Stimulated activated CD8-positive, alpha-beta memory T cell treated with anti-CD3 and anti-CD28 coated beads, Interleukin-4, amount 100 ng/mL, for 48 hours (primary cell): ENCODE results near the gene CLDN15.

ENCODE experiments used
- DNase-seq: peaks from one replicate; pipeline ENCODE4 v3.0.0-alpha.2; 2020

The CLDN15 gene

DNA sequence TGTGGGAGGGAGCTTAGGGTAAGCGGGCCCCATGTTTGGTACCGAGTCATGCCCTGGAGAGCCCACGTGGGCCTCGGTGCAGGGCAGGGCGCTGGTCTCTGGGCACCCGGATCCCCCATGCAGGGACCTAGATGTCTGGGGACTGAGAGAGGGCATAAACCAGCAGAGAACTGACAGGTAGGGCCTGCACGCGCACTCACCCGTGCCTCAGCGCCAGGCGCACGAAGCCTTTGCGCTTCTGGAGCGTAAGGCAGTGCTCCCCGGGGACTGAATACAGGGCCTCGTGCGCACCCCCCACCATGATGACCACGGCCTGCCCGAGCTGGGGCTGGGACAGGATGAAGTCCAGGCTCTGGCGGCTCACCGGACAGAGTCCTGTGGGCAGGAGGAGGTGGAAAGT is 39.6 kb downstream of the CLDN15 start:
- DNase-seq: no peak

DNA sequence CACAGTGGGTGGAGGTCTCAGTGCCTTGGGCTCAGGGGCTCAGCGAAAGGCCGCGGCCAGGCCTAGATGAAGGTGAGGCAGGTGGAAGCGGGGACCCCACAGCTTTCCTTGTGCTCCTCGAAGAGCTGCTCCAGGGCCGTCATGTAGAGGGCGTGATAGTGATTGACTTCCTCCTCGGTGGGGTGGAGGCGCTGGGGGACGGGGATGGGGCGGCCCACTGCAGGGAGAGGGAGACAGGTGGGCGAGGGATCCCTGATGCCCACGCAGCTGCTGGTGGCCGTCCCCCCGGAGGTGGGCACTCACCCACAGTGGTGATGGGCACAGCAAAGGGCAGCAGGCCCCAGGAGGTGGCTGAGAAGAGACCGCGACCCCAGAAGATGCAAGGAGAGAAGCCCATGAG is 41.7 kb downstream of the CLDN15 start:
- DNase-seq: no peak

DNA sequence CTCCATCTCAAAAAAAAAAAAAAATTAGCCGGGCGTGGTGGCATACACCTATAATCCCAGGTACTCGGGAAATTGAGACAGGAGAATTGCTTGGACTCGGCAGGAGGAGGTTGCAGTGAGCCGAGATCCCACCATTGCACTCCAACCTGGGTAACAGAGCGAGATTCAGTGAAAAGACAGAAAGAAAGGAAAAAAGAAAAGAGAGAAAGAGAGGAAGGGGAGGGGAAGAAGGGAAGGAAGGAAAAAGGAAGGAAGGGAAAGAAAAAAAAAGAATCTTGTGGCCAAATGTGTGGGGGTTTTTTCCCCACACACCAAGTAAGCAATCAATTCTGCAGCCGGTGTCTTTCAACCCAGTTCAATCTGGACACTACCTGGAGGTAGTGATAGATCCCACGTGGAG is 48.5 kb downstream of the CLDN15 start:
- no peak for DNase-seq

- DNase-seq: no peak
Measured at GRCh38 chr7:101186844-101187428, 50.7 kb downstream of the CLDN15 start.

GRCh38 chr7:101186194-101186593 is 51.4 kb downstream of the CLDN15 start:
- no peak for DNase-seq

DNA sequence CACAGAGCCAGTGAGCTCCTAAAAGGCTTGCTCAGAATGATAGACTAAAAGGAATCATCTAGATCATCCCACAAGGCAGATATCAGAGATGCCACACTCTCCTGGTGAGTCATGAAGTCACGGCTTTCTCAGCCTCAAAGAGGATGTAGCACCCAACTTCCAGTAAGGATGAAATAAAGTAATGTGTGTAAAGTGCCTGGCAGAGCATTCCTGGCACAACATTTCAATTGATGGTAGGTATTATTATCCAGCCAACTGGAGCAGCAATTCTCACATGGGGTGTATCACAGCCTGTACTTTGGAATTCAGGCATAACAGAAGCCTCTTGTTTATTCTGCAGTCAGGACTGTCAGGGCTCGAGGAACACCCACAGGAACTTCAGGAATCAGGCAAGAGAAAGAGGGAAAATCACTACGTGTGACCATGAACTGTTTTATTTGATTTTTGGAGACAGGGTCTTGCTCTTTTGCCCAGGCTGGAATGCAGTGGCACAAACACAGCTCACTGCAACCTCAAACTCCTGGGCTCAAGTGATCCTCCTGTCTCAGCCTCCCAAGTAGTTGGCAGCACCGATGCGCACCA is 52.3 kb downstream of the CLDN15 start:
- no peak for DNase-seq
